Prostate gland (tissue), 2 donors: Measurements from ENCODE around the gene AKR1A1. TPM values are rescaled to one million over a fixed set of nuclear protein-coding genes. Genes with fewer than 3 reads are reported as not detected.

Experiments used
- DNase-seq: peaks from one replicate; pipeline ENCODE4 v3.0.0-alpha.2; 2019; ENCODE audit warnings: low spot score
- H3K27ac ChIP-seq, 2 donors: fragments of 200-600 bp; sonication (generic); 2 replicates each; pipeline ENCODE4 v1.5.1; 2017 to 2019
- H3K27me3 ChIP-seq: fragments of 200-600 bp; sonication (generic); replicated peaks from 2 replicates; pipeline ENCODE4 v1.5.1; 2019; ENCODE audit not compliant: insufficient read depth
- H3K36me3 ChIP-seq, 2 donors: fragments of 200-600 bp; sonication (generic); 1 replicate in 1 of 2; 2 replicates in 1 of 2; pipeline versions ENCODE4 v1.5.1 to v1.8.1; 2017 to 2019
- H3K4me1 ChIP-seq: fragments of 200-600 bp; sonication (generic); replicated peaks from 2 replicates; pipeline ENCODE4 v1.5.1; 2019
- H3K4me3 ChIP-seq, 2 donors: fragments of 200-600 bp; sonication (generic); 2 replicates each; pipeline ENCODE4 v1.5.1; 2017 to 2019
- H3K9me3 ChIP-seq: fragments of 200-600 bp; sonication (generic); 2 replicates; pipeline ENCODE4 v1.5.1; 2017
- POLR2A ChIP-seq: fragments of 450-650 bp; IDR thresholded peaks from one replicate; pipeline ENCODE4 v1.6.1; 2016; ENCODE audit warnings: antibody characterized with exemption, mild to moderate bottlenecking
- POLR2AphosphoS5 ChIP-seq: sonication (generic); formaldehyde crosslinking; IDR thresholded peaks from one replicate; pipeline ENCODE4 v1.6.1; 2017; ENCODE audit warnings: antibody characterized with exemption
- WGBS: methylation state at CpG from one replicate; pipeline ENCODE4 v1.1.5; 2018; 5-methylcytosine and 5-hydroxymethylcytosine counted together
- intact Hi-C: fragments of 100-400 bp; cut with DNase I; formaldehyde crosslinking; loops from one replicate; pipeline ENCODE4 v1.14.2; 2022
- small RNA-seq, 2 donors: library from RNA; depleted of rRNA; stranded (forward); fragments of <200 nt; gene quantifications; one replicate each; pipeline ENCODE3, GENCODE V24; 2016
- total RNA-seq, 2 donors: library from RNA; depleted of rRNA; stranded (reverse); fragments of >200 nt; gene quantifications; one replicate each; pipeline ENCODE4 v1.1.0, GENCODE V29; 2016
- TF ChIP-seq, protein P1 (sequence below), 4 experiments: fragments of 200-600 bp in 2 of 4; fragments of 450-650 bp in 2 of 4; sonication (generic) in 2 of 4; IDR thresholded peaks; 1 replicate in 3 of 4; 2 replicates in 1 of 4; pipeline ENCODE4 v1.5.1; 2016 to 2019; ENCODE audit warnings: antibody characterized with exemption in 4 of 4, mild to moderate bottlenecking in 2 of 4, moderate library complexity in 2 of 4

AKR1A1 gene
- total RNA-seq, 2 donors from 2014 or later, result 49.7 to 132 TPM

DNA sequence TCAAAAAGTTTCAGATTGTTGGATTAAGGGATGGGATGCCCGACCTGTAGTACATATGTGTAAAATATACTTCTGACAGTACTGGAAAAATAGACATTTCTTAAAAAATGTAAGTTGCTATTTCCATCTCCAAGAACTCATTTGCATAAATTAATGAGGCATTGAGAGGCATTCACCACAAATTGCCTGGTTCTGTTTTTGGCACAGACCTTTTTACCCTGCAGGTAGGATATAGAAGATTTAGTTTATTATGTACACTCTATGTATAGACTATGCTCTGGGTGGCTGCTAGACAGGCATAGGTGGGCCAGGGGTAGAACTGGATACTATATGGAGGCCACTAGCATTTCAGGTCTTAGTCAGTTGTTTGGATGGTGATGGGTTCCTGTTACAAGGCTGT, 65.3 kb downstream of the AKR1A1 start:
- no peak for DNase-seq
- TF ChIP-seq, protein P1, sequence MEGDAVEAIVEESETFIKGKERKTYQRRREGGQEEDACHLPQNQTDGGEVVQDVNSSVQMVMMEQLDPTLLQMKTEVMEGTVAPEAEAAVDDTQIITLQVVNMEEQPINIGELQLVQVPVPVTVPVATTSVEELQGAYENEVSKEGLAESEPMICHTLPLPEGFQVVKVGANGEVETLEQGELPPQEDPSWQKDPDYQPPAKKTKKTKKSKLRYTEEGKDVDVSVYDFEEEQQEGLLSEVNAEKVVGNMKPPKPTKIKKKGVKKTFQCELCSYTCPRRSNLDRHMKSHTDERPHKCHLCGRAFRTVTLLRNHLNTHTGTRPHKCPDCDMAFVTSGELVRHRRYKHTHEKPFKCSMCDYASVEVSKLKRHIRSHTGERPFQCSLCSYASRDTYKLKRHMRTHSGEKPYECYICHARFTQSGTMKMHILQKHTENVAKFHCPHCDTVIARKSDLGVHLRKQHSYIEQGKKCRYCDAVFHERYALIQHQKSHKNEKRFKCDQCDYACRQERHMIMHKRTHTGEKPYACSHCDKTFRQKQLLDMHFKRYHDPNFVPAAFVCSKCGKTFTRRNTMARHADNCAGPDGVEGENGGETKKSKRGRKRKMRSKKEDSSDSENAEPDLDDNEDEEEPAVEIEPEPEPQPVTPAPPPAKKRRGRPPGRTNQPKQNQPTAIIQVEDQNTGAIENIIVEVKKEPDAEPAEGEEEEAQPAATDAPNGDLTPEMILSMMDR (IDR thresholded peaks at IDR 0.05), result no peak
- TF ChIP-seq POLR2AphosphoS5 (no peak), POLR2A (no peak)
- no peak overlapping the region for H3K4me3 ChIP-seq
- H3K27me3 ChIP-seq, result no peaks in the 10 kb centered on the region
- H3K4me1 ChIP-seq, result no peaks in the 10 kb centered on the region
- no peak overlapping the region for H3K27ac ChIP-seq
- H3K36me3 ChIP-seq, result peaks cover 7 to 27% of the 10 kb centered on the region in 2 donors
- intact Hi-C loops, result no loop called here
- WGBS, result 81% methylated on average over 1 of the region's 1 CpG
- H3K9me3 ChIP-seq, result no peaks in the 10 kb centered on the region

DNA sequence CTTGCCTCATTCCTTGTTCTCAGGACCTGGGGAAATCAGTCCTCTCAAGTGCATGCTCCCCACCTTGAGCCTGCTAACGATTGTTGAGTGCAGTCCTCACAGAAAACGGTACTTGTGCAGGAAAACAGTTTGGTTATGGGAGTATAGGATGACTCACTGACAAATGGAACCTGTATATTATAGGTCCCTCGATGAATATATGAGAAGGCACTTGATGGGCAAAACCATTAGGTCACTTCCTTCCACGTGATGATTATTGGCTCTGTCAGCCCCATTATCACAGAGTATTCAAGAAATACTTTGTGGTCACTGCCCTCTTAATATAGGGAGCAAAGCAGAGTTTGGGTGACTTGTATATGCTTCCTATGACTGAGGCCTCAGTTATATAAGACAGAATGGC, 67.0 kb downstream of the AKR1A1 start:
- intact Hi-C loops, result no loop called here
- no peaks in the 10 kb centered on the region for H3K9me3 ChIP-seq
- H3K27ac ChIP-seq, result no peak overlapping the region
- no peak overlapping the region for H3K4me3 ChIP-seq
- TF ChIP-seq POLR2A (no peak), POLR2AphosphoS5 (no peak)
- TF ChIP-seq, protein P1 (IDR thresholded peaks at IDR 0.05), result no peak
- H3K4me1 ChIP-seq, result no peaks in the 10 kb centered on the region
- H3K27me3 ChIP-seq, result no peaks in the 10 kb centered on the region
- peaks cover 7 to 27% of the 10 kb centered on the region in 2 donors for H3K36me3 ChIP-seq
- no peak for DNase-seq
- WGBS, result 81% methylated on average over 4 of the region's 4 CpGs

DNA sequence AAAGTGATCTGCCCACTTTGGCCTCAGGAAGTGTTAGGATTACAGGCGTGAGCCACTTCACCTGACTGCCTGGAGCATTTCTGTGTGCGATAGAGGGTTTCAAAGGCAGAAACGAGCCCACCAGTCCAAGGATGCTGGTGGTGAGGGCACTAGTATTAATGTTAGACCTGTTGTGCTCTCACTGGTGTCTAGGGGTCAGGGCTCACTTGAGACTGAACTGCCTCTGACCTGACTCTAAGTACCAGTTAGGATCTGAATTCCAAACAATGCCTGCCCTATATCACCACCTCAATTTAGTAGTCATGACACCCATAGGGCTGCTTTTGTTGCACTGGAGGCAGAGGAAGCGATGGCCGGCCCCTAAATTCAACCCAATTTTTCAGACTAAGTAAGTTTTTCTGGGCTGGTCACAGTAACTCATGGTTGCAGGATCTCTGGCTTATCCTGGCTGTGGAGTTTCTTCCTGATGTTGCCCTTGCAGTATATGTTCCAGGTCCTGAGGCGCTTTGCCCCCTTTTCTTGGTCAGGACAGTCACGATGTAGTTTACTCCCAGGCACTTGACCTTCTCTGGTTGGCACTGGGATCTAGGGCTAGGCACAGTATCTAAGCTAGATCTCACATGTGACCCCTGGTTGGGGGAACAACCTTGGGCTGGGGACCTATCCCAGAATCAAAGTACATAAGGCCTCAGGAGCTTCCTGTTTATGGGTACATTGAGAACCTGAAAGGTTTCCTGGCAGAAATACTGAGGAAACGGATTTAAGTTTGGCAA, 68.7 kb downstream of the AKR1A1 start:
- no peaks in the 10 kb centered on the region for H3K4me1 ChIP-seq
- intact Hi-C loops, result no loop called here
- TF ChIP-seq POLR2AphosphoS5, result peak; percentile 53
- TF ChIP-seq, protein P1 (IDR thresholded peaks at IDR 0.05), result no peak
- no peak for TF ChIP-seq POLR2A
- no peak for DNase-seq
- H3K4me3 ChIP-seq, result no peak overlapping the region
- peaks cover 7 to 27% of the 10 kb centered on the region in 2 donors for H3K36me3 ChIP-seq
- no peaks in the 10 kb centered on the region for H3K27me3 ChIP-seq
- H3K9me3 ChIP-seq, result no peaks in the 10 kb centered on the region
- peak overlapping the region in 1 of 2 donors; percentile 63 for H3K27ac ChIP-seq
- 60% methylated on average over 8 of the region's 8 CpGs for WGBS

Small RNAs within 50 kb of the gene (small RNA-seq; reads per million reads assigned to genes)
- 0 reads per million in 2 donors for gene AL355480.1
- 0 reads per million in 2 donors for gene AL355480.2
- gene AL355480.3, result 0 reads per million in 2 donors
- gene AL355480.4, result 0 reads per million in 2 donors

Other genes with a start within 250 kb of the AKR1A1 start
- gene HPDL, start 223.9 kb upstream of the AKR1A1 start, total RNA-seq, result 1 to 10 TPM in 1 of 2 donors, under 1 TPM in 1; 0.41 to 1.5 TPM
- gene TOE1, start 210.7 kb upstream of the AKR1A1 start, total RNA-seq, result 10 to 100 TPM; 14.8 to 15.7 TPM
- 10 to 100 TPM; 20.1 to 27.4 TPM for gene MUTYH, start 210.4 kb upstream of the AKR1A1 start, total RNA-seq
- 10 to 100 TPM; 21.4 to 26.4 TPM for gene TESK2, start 59.7 kb upstream of the AKR1A1 start, total RNA-seq
- gene CCDC163, start 50.8 kb upstream of the AKR1A1 start, total RNA-seq, result 1 to 10 TPM; 1.6 to 1.7 TPM
- gene MMACHC, start 50.5 kb upstream of the AKR1A1 start, total RNA-seq, result 1 to 10 TPM; 5.2 to 6.7 TPM
- 100 to 1,000 TPM; 210 to 335 TPM for gene PRDX1, start 28.9 kb upstream of the AKR1A1 start, total RNA-seq
- gene NASP, start 33.2 kb downstream of the AKR1A1 start, total RNA-seq, result 100 to 1,000 TPM in 1 of 2 donors, 10 to 100 TPM in 1; 66.5 to 115 TPM
- gene CCDC17, start 73.2 kb downstream of the AKR1A1 start, total RNA-seq, result 1 to 10 TPM; 1.3 to 3.8 TPM
- 100 to 1,000 TPM; 120 to 153 TPM for gene GPBP1L1, start 135.7 kb downstream of the AKR1A1 start, total RNA-seq
- 10 to 100 TPM; 29.6 to 32.9 TPM for gene TMEM69, start 137.4 kb downstream of the AKR1A1 start, total RNA-seq
- 10 to 100 TPM; 14.8 to 16.1 TPM for gene IPP, start 199.8 kb downstream of the AKR1A1 start, total RNA-seq